OCI-M2 (cell line): ENCODE results near the gene ITPA.
"Not testable (repeated sequence)": the region's sequence is repeated elsewhere in the genome, so short reads cannot be mapped to it uniquely, and the experiment has no call there.

Source experiments
- DNase-seq: peaks from one replicate; lab custom pipeline; 2025; ENCODE audit not compliant: unreplicated experiment; lab: John Stamatoyannopoulos, UW

Gene ITPA

DNA sequence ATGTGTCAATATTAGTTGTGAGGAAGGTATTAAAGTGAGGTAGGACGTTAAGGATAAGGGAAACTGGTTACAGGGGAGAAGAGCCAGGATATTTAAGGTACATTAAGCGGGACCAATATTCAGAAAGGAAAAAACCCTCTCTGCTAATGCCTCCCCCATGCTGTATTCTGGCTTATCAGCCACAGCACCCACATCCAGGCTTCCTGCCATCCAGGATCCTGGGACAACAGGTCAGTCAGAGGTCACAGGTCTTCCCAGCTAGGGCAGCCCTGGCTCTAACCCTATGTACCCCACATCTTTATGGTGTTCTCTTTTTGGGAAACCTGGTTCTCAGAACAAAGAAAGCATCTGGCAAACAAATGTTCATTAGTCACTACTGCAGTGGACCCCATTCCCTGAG lies 10.1 kb upstream of the ITPA start:
- no peak for DNase-seq

DNA sequence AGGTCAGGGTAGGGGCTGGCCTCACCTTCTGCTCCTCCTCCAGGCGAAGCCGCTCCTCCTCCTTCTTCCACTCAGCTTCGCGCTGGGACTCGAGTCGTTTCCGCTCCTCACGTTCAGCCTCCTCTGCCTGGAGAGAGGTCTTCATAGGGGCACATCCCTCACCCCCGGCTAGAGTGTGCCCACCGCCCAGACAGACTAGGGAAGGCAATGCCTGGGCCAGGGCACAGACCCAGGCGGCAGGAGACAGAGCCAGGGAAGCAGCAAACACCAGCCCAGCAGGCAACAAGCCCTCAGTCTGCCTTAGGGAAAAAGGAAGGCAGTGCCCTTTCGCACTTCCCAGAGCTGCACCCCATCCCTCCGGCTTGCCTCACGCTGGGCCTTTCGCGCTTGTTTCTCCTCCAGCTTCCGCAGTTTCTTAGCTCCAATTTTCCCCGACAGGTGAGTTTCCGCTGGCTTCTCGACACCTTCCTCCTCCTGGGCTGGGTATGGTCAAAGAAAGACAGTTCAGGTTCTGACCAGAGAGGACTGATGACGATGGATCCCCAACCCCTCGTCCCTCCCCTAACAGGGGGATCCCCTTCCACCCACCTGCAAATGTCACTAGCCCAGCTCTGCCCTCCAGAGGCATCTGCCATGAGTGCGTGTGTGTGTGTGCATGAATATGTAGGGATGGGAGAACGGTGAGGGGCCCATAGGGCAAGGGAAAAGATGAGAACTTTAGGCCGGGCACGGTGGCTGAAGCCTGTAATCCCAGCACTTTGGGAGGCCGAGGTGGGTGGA lies 9.1 kb upstream of the ITPA start:
- DNase-seq: no peak

DNA sequence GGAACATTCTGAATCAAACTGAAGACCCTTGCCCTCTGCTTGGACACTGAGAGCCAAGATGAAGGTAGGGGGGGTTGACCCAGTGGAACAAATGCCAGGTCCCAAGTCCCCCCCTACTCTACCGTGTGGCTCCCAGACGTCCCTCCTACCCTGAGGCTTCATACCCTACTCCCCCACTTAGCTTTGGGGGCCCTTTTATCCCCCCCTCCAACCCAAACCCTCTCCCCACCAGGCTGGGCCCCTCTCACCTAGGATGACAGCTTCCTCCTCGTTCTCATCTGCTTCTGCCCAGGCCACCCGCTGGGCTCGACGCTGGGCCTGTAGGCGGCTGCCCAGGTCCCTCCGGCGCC lies 6.4 kb upstream of the ITPA start:
- no peak for DNase-seq

DNA sequence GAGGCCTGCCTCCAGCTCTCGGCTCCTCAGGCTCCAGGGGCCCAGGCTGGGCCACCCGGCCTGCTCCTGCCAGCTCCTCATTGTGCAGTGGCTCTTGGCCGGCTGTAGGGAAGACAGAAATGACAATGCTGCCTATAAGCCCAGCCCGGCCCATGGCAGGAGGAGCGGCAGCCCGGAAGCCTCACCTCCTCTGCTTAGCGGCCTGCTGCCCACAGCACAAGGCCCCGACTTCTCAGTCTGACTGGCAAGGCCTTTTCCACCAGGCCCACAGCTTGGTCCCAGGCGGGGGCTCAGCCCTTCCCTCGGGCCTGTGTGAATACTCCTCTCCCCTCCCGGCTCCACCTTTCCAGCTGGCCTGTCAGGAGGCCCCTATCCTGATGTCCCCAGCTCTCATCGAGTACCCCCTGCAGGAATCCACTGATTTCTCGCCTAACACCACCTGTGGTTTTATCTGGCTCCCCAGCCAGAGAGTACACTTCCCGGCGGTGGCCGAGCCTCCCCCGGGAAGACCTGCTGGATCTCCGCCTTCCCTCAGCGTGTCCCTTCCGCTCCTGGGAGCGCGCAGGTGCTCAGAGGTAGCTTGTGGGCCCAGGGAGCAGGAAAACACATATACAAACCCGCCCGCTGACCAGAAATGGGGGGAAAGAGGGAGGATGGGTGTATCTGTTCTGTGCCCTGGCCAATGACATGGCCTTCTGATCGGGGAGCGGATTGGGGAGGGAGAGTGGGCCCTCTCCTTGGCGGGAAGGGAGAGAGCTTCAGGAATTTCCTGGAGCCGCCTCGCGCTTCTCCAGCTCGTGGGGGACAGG lies 5.8 kb upstream of the ITPA start:
- no peak for DNase-seq

DNA sequence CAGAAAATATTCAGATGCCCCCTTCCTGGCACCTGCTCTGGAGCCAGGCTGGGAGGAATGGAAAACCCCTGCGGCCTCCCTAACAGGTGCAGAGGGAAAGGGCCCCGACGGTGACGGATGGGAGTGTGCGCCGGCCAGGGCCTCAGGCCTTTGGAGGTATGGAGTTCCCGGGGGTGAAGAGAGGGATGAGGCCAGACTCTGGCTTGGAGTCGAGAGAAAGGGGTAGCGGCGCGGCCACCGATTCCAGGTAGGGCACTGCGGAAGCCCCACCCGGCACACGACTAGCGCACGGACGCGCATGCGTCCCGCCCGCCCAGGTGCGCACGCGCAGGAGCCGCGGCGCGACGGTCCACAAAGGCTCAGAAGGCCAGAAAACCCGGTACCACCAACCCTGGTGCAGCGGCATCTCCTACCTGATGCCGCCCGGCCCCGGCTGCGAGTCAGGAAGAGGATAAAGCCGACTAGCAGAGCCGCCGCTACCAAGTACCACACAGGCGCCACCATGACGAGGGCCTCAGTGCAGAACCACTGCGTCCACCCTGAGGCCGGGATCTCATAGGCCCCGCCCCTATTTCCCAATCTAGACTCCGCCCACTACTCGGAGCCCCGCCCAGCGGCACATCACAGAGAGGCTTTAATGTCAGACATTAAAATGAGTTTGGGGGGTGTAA lies 5.0 kb upstream of the ITPA start, which contains the start of gene DDRGK1:
Gene DDRGK1, minus strand, starts transcription at position 559 of the 671 bp plus-strand sequence. Its CDS starts 55 bp downstream, at position 504.
- DNase-seq: peak; percentile 46

DNA sequence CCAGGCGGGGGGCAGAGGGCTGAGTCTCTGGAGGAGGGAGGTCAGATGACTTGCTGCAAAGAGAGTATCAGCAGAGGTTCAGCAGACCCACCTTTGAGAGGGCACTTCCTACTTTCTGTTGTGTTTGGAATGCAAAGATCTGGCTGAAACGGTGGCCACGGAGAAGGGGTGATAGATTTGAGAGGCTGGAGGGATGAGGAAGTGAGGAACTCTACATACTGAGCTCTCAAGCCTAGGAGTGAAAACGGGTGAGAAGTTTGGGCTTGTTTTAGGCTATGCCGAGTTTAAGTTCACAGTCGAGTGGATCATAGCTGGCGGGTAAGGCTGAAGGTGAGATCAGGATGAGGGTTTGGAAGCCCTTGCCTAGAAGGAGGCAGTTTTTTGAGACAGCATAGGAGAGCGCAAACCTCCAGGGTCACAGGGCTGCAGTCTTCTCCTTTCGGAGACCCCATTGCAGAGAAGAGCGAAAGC lies 477 bp upstream of the ITPA start:
- no peak for DNase-seq

DNA sequence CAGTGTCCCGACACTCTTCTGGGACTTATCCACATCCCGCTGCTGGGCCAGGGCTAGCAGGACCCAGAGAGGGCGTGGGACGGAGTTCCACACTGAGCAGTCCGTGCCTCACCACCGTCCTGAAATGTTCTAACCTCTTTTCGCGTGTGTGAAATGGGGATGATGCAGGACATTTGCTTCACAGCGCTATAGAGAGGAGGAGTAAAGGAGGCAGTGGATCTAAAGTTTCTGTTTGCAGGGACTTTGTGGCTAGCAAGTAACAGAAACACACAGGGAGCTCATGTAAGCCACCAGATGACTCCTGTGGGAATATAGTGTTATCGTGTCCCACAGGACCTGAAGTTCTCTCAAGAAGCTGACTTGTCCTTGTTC lies 634 bp downstream of the ITPA start:
- no peak for DNase-seq

DNA sequence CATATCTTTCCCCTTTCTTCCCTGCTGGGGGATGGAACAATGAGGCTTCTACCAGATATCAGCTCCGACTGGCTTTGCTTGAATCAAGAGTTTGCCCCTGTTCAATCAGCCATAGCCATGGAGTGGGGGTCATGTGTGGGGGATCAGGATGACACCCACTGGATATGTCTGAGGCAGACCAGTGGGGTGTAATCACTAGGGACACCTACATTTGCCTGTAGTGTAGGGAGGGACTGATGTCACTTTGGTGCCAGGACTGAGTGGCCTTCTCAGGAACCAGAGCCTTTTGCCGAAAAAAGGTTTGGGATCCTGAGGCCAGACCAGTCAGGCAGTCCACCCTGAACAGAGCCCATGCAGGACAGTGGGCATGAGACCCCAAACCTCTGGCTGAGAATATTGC lies 1.0 kb downstream of the ITPA start:
- DNase-seq: no peak

DNA sequence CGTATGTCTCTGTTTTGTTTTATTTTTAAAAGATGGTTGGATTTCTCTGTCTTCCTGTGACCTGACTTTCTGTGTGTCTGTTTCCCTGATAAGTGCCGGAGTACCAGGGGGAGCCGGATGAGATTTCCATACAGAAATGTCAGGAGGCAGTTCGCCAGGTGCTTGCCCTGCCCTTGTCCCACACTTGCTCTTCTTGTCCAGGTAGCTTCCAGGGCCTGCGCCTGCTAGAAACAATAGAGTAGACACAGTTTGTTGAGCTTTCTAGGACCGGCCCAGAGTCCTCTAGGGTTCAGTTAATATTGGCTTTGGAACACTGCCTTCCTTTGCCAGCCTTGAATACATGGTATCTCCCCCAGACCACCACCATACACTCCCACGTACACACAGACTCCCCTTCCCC lies 3.9 kb downstream of the ITPA start:
- DNase-seq: no peak

DNA sequence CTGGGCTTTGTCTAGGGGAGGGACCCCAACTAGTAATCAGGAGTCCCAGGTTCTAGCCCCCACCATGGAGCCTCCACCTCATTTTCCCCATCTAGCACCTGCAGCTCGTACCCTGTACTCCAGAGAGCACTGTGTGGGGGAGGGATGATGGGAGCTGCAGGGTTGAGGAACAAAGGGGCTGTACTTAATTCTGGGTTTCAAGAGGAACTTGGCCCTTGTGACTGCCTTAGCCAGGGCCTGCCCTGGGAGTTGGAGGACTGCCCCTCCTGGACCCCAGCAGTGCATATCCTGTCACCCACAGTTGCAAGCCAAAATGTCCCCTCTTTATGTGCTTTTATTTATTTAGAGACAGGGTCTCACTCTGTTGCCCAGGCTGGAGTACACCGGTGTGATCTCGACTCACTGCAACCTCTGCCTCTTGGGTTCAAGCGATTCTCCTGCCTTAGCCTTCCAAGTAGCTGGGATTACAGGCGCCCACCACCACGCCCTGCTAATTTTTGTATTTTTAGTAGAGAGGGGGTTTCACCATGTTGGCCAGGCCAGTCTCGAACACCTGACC lies 6.1 kb downstream of the ITPA start:
- DNase-seq: not testable (repeated sequence)

DNA sequence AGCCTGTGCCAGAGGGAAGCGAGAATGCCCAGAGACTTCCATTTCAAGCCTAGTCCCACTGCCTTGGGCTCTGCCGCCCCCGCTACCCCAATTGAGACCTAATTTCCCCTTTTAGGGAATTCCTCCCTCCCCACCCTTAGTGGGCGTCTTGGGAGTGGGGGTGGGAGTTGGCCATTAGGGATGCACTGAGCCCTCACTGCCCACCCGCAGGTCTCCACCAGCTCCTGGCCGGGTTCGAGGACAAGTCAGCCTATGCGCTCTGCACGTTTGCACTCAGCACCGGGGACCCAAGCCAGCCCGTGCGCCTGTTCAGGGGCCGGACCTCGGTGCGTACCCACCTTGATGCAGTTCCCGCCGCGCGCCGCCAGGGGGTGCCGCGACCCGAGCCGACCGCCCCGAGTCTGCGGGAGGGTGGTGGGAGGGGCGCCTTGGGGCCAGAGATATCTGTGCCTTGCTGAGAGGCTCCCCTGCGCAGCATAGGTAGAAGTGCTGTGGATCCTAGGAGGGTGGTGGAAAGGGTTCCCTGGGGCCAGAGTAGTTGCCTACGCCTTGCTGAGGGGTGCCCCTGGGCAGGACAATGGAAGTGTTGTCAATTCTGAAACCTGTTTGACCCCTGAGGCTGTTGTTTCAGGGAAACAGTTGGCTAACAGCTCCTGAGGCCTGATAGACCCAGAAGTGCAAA lies 9.2 kb downstream of the ITPA start:
- DNase-seq: no peak

DNA sequence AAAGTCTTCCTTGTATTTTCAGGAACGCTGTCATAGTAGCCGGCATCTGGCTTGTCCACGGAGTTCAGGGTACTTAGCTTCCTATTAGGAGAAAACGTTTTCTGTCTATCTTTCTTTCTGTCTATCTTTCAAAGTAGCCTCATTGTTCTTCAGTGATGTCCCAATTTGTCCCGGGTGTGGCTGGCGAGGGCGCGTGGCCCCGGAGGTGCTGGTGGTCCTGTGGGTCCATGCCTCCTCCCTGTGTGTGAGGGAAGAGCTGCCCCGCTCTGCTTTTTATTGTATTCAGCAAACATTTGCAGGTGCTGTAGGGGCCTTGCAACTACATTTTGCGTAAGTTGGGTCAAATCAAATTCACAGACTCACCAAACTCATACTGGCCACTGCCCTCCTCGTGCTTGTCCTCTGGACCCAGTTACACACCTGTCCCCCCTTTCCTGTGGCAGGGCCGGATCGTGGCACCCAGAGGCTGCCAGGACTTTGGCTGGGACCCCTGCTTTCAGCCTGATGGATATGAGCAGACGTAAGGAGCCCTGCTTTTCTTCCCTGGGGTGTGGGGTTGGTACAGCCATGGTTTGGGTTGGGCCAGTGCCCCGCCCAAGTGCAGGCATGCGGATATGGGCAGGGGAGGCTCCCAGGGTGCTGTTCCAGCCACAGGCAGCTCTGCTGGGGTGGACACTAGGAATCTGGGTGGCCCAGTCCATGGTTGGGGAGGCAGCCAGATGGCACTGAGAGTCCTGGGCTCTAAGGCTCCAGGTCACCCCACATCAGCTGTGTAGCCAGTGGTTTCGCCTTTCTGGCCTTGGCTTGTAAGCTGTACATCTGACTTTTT lies 12.3 kb downstream of the ITPA start:
- DNase-seq: no peak

DNA sequence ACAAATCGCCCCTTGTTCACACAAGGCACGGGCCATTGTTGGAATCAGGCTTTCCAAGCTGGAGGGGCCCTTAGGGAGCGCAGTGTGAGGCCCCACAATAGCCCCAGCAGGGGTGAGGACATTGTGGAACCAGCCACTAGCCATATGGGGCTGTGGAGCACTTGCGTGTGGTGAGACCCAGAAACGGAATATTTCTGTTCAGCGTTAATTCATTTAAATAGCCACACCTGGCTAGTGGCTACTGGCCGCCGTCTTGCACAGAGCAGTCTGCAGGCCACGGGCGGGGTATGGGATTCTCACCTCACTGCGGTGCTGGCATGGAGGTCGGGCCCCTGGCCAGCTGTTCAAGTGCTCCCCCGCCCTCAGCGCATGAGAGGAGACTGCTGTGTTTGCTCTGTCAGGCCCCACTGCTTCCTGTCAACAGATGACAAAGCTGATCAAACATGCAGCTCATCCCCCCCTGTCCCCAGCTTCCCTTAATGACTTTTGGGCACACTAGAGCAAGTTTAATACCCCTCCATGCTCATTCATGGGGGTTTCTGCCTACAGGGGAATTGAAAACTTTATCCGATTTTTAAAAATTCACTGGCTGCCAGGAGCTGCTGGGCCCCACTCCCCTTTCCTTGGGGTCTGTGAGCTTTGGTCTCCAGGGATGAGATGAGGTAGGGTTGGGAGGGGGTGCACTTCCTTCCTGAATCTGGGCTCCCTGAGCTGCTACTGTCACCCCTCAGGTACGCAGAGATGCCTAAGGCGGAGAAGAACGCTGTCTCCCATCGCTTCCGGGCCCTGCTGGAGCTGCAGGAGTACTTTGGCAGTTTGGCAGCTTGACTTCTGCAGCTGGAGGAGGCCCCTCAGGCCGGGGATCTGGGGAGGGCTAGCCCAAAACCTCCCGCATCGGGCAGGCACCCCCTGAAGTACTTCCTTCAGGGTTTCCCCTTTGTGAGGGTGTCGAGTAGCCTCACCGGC lies 13.6 kb downstream of the ITPA start:
- no peak for DNase-seq

DNA sequence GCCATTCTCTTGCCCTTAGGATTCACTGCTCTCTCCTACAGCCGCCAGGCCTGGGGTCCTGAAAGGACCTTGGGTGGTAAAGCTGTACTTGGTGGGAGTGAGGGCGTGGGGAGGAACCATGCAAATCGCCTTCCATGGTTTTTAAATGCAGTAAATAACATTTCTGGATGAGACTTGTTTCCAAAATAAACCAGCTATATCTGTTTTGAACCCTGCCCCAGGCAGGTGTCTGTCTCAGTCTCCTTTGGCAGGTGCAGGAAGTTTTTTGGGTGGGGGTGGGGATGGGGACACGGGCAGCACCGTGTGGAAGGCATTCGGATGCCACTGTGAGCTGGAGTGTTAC lies 14.3 kb downstream of the ITPA start:
- no peak for DNase-seq

DNA sequence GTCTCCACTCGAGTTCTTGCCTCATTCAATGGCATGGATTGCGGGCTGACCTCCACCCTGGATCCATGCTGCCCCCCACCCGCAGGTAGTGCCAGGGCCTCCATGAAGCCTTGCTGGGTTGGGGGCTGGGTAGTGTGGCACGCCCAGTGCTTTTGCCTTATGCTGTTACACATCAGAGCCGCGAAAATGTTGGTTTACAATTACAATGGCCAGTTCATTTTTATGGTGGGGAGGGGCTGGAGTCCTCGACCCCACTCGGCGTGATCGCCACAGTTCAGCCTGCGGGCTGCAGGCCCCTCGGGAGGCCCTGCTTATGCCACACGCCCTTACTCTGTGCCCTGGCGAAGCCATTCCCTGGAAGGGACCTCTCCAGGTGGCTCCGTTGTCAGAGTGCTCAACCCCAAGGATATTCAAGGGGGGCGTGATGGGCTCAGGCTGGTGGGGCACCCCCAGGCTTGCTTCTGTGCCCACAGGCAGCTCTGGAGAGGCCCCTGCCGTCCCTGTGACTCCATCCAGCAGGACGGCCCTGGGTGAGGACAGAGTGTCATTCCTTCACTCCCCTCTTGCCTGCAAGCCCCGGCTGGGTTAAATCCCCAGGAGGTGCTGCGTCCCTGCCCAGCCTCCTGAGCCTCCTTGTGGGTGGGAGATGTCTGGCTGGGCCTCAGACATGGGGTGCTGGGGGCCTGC lies 14.8 kb downstream of the ITPA start:
- no peak for DNase-seq

DNA sequence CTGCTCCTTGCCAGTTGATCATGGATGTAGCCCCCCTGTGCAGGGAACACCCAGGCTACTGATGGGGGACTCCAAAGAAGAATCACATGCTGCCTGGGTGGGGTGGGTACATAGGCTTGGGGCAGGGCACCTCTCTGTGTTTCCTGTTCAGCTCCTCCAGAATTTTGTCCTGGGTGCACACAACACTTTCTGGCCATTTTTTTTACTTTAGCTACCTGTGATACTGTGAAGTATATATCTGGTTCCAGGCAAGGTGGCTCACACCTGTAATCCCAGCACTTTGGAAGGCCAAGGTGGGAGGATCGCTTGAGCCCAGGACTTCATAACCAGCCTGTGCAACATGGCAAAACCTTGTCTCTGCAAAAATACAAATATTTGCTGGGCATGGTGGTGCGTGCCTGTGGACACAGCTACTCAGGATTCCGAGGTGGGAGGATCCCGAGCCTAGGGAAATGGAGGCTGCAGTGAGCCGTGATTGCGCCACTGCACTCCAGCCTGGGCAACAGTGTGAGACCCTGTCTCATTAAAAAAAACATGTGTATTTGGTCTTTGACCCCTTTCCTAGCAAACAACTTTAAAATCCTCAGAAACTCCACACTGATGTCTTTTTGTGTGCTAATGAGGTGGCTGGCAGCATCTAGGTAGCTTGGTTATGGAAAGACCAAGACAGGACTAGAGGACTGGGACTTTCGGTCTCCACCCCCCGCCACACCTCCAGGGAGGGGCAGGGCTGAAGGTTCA lies 15.6 kb downstream of the ITPA start:
- no peak for DNase-seq

DNA sequence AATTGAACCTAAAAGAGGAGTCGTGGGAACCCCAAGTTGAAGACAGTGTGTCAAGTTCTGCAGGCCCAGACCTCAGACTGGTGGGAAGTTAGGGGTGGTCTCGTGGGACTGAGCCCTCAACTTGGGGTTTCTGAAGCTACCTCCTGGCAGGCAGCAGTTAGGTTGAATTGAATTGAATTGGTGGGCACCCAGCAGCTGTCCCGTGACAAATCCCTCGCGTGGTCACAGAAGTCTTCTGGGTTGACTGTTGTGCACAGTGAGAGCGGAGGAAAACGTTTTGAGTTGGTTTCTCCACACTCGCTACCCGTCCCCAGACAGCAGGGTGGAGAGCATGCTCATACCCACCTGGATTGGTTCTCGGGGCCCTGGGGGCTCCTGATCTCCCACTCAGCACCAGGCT lies 16.8 kb downstream of the ITPA start:
- DNase-seq: no peak

DNA sequence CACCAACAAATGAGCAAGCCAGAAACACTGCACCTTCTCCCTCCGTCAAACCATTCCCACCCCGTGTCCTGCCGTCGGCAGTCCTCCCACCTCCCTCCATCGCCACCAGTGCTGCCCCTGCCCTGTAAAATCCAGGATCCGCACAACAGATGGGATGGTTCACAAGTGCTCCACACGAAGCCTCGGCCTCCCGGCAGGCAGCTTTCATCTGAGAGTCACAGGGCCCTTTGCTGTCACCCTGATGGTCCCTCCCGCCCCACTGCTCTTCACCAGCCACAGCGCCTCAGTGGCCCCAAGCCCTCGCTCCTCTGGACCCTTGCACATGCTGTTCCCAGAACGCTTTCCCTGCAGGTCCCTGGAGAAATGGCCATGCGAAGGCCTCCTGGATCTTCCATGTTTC lies 17.6 kb downstream of the ITPA start:
- DNase-seq: no peak
